H1 (cell line): ENCODE measurements around the gene MXRA8. TPM values are rescaled to one million over a fixed set of nuclear protein-coding genes. Genes with fewer than 3 reads are reported as not detected.

Experiments used
- CTCF ChIA-PET: fragments of 300-600 bp; sonication (Branson Sonifier 250); formaldehyde crosslinking; loops from one replicate; lab custom pipeline; 2021; ENCODE audit not compliant: partially characterized antibody; lab: Charles Lee
- POLR2A ChIA-PET: fragments of 300-600 bp; sonication (Branson Sonifier 250); formaldehyde crosslinking; loops from one replicate; lab custom pipeline; 2021; ENCODE audit warnings: inconsistent platforms; ENCODE audit not compliant: partially characterized antibody; lab: Charles Lee
- DNase-seq, 2 experiments: peaks; one replicate each; pipeline versions ENCODE4 v3.0.0 to v3.0.0-alpha.2; 2010 to 2022; ENCODE audit warnings: low spot score in 2 of 2, low read depth in 1 of 2, mixed read lengths in 1 of 2
- FAIRE-seq: peaks from 2 replicates; lab custom pipeline; 2011; peaks lifted over from hg19 to GRCh38; lab: Jason Lieb, UNC
- H2AFZ ChIP-seq: 2 replicates; pipeline ENCODE4 v1.8.1; 2012; ENCODE audit warnings: low read length, inconsistent platforms
- H2AK5ac ChIP-seq: 2 replicates; pipeline ENCODE4 v1.6.1; 2013; ENCODE audit warnings: low read depth, low read length
- H2BK120ac ChIP-seq: replicated peaks from 2 replicates; pipeline ENCODE3; 2013; ENCODE audit warnings: low read depth, low read length, inconsistent platforms
- H2BK12ac ChIP-seq: 2 replicates; pipeline ENCODE4 v1.6.1; 2013; ENCODE audit warnings: low read depth, low read length
- H2BK15ac ChIP-seq: 2 replicates; pipeline ENCODE4 v1.6.1; 2013; ENCODE audit warnings: low read length
- H2BK20ac ChIP-seq: 2 replicates; pipeline ENCODE4 v1.6.1; 2013; ENCODE audit warnings: low read length
- H2BK5ac ChIP-seq: 2 replicates; pipeline ENCODE4 v1.6.1; 2013; ENCODE audit warnings: low read depth, low read length
- H3K14ac ChIP-seq: 2 replicates; pipeline ENCODE4 v1.6.1; 2013; ENCODE audit warnings: inconsistent platforms; ENCODE audit not compliant: insufficient read length
- H3K18ac ChIP-seq: 2 replicates; pipeline ENCODE4 v1.6.1; 2013; ENCODE audit warnings: low read length; ENCODE audit errors: extremely low read depth
- H3K23ac ChIP-seq: 2 replicates; pipeline ENCODE4 v1.6.1; 2013; ENCODE audit warnings: inconsistent platforms; ENCODE audit not compliant: insufficient read length
- H3K23me2 ChIP-seq: 2 replicates; pipeline ENCODE4 v1.6.1; 2013; ENCODE audit warnings: low read depth, low read length
- H3K27ac ChIP-seq: 2 replicates; pipeline ENCODE4 v1.6.1; 2011; ENCODE audit warnings: low read depth, low read length, inconsistent platforms
- H3K27me3 ChIP-seq, 4 experiments: replicated peaks in 1 of 4; 1 replicate in 1 of 4; 2 replicates in 3 of 4; pipeline versions ENCODE4 v1.6.1 to v1.8.1; 2011 to 2013; ENCODE audit warnings: low read length in 3 of 4, mild to moderate bottlenecking in 3 of 4, inconsistent platforms in 2 of 4, mixed read lengths in 2 of 4, moderate library complexity in 1 of 4; ENCODE audit not compliant: control insufficient read depth in 3 of 4, insufficient read depth in 3 of 4; ENCODE audit errors: extremely low read depth in 1 of 4
- H3K36me3 ChIP-seq, 4 experiments: 2 replicates each; pipeline versions ENCODE4 v1.6.1 to v1.8.1; 2011 to 2013; ENCODE audit warnings: mild to moderate bottlenecking in 4 of 4, low read length in 3 of 4, moderate library complexity in 2 of 4, control low read depth in 1 of 4, inconsistent platforms in 1 of 4; ENCODE audit not compliant: insufficient read depth in 4 of 4, control insufficient read depth in 2 of 4
- H3K4ac ChIP-seq: replicated peaks from 2 replicates; pipeline ENCODE3; 2013; ENCODE audit warnings: low read length, low read depth, mixed read lengths, inconsistent platforms; ENCODE audit not compliant: insufficient read length
- H3K4me1 ChIP-seq, 4 experiments: replicated peaks in 1 of 4; 1 replicate in 1 of 4; 2 replicates in 3 of 4; pipeline versions ENCODE4 v1.6.1 to v1.8.1; 2011 to 2013; ENCODE audit warnings: low read length in 3 of 4, inconsistent platforms in 2 of 4, mixed read lengths in 1 of 4; ENCODE audit not compliant: insufficient read depth in 4 of 4, control insufficient read depth in 3 of 4
- H3K4me2 ChIP-seq, 2 experiments: 2 replicates each; pipeline versions ENCODE4 v1.6.1 to v1.8.1; 2011 to 2013; ENCODE audit warnings: low read depth in 2 of 2, low read length in 2 of 2, control low read depth in 1 of 2, inconsistent platforms in 1 of 2, mild to moderate bottlenecking in 1 of 2; ENCODE audit not compliant: insufficient read depth in 1 of 2
- H3K4me3 ChIP-seq, 4 experiments: fragments of 200-600, 300-600 bp in 1 of 4; sonication (generic), shearing (Covaris generic), sonication (Bioruptor Twin) in 1 of 4; 2 replicates each; pipeline versions ENCODE4 v1.5.1 to v1.8.1; 2011 to 2016; ENCODE audit warnings: low read length in 4 of 4, low read depth in 3 of 4, control low read depth in 2 of 4, inconsistent platforms in 2 of 4, mild to moderate bottlenecking in 2 of 4, mixed read lengths in 1 of 4, moderate library complexity in 1 of 4; ENCODE audit not compliant: insufficient read depth in 2 of 4; ENCODE audit errors: extremely low read depth in 1 of 4
- H3K56ac ChIP-seq: replicated peaks from 2 replicates; pipeline ENCODE3; 2013; ENCODE audit warnings: low read depth, mild to moderate bottlenecking, mixed read lengths, low read length, inconsistent platforms; ENCODE audit not compliant: insufficient read length
- H3K79me1 ChIP-seq: 2 replicates; pipeline ENCODE4 v1.6.1; 2013; ENCODE audit warnings: low read depth, low read length, control low read depth
- H3K79me2 ChIP-seq, 2 experiments: 2 replicates each; pipeline versions ENCODE4 v1.6.1 to v1.8.1; 2012 to 2013; ENCODE audit warnings: low read length in 2 of 2, mild to moderate bottlenecking in 2 of 2, inconsistent platforms in 1 of 2; ENCODE audit not compliant: insufficient read depth in 2 of 2, control insufficient read depth in 1 of 2
- H3K9ac ChIP-seq, 4 experiments: replicated peaks in 1 of 4; 1 replicate in 1 of 4; 2 replicates in 3 of 4; pipeline versions ENCODE4 v1.6.1 to v1.8.1; 2011 to 2013; ENCODE audit warnings: low read depth in 3 of 4, low read length in 3 of 4, control low read depth in 2 of 4, mild to moderate bottlenecking in 2 of 4, moderate library complexity in 2 of 4, inconsistent platforms in 1 of 4; ENCODE audit errors: extremely low read depth in 1 of 4
- H3K9me3 ChIP-seq, 2 experiments: 2 replicates each; pipeline versions ENCODE4 v1.6.1 to v1.8.1; 2012 to 2013; ENCODE audit warnings: mild to moderate bottlenecking in 2 of 2, moderate library complexity in 2 of 2, control low read depth in 1 of 2, inconsistent platforms in 1 of 2, low read depth in 1 of 2, low read length in 1 of 2, mixed read lengths in 1 of 2; ENCODE audit not compliant: insufficient read depth in 2 of 2
- H4K20me1 ChIP-seq, 2 experiments: replicated peaks in 1 of 2; 2 replicates each; pipeline versions ENCODE3 to v1.8.1; 2011 to 2013; ENCODE audit warnings: inconsistent platforms in 2 of 2, low read length in 2 of 2, mild to moderate bottlenecking in 1 of 2; ENCODE audit not compliant: insufficient read depth in 2 of 2, control insufficient read depth in 1 of 2
- H4K5ac ChIP-seq: 2 replicates; pipeline ENCODE4 v1.6.1; 2013; ENCODE audit warnings: low read length, low read depth, mixed read lengths, inconsistent platforms; ENCODE audit not compliant: insufficient read length
- H4K8ac ChIP-seq: 2 replicates; pipeline ENCODE4 v1.8.0; 2013; ENCODE audit warnings: mild to moderate bottlenecking, moderate library complexity, low read length, inconsistent platforms; ENCODE audit not compliant: insufficient read depth; ENCODE audit errors: extremely low read depth
- H4K91ac ChIP-seq: replicated peaks from 2 replicates; pipeline ENCODE3; 2013; ENCODE audit warnings: low read length, mixed read lengths, inconsistent platforms; ENCODE audit not compliant: insufficient read length
- CHD2 ChIP-seq: IDR thresholded peaks from 2 replicates; pipeline ENCODE4 v1.6.1; 2012; ENCODE audit warnings: low read length, improper control_type of control experiment
- MAFK ChIP-seq: IDR thresholded peaks from 2 replicates; pipeline ENCODE4 v1.6.1; 2012; ENCODE audit warnings: low read depth, mild to moderate bottlenecking, improper control_type of control experiment, low read length
- PHF8 ChIP-seq: fragments of 200-600 bp; sonication (generic); conservative IDR thresholded peaks from 2 replicates; pipeline ENCODE4 v1.7.1; 2012; ENCODE audit warnings: low read depth, mild to moderate bottlenecking, inconsistent platforms, low read length, moderate library complexity
- POLR2A ChIP-seq, 2 experiments: IDR thresholded peaks; 1 replicate in 1 of 2; 2 replicates in 1 of 2; pipeline ENCODE4 v1.6.1; 2011; ENCODE audit warnings: low read depth in 2 of 2, low read length in 2 of 2, mild to moderate bottlenecking in 2 of 2; ENCODE audit errors: control extremely low read depth in 1 of 2
- POU5F1 ChIP-seq: IDR thresholded peaks from 2 replicates; pipeline ENCODE4 v1.6.1; 2011; ENCODE audit warnings: low read depth, mild to moderate bottlenecking, low read length, moderate library complexity
- RFX5 ChIP-seq: IDR thresholded peaks from 2 replicates; pipeline ENCODE4 v1.6.1; 2011; ENCODE audit warnings: low read depth, low read length, improper control_type of control experiment, borderline replicate concordance
- SIRT6 ChIP-seq: IDR thresholded peaks from one replicate; pipeline ENCODE4 v1.7.1; 2012; ENCODE audit warnings: low read length, inconsistent platforms
- SP2 ChIP-seq: IDR thresholded peaks from 2 replicates; pipeline ENCODE4 v1.6.1; 2012; ENCODE audit warnings: mild to moderate bottlenecking, low read length, inconsistent platforms
- TAF1 ChIP-seq: IDR thresholded peaks from 2 replicates; pipeline ENCODE4 v1.6.1; 2011; ENCODE audit warnings: mild to moderate bottlenecking, low read depth, low read length
- TAF7 ChIP-seq: optimal IDR thresholded peaks from 2 replicates; pipeline ENCODE3; 2011; ENCODE audit warnings: low read depth, mild to moderate bottlenecking, inconsistent platforms, low read length, moderate library complexity, borderline replicate concordance
- TCF12 ChIP-seq: IDR thresholded peaks from 2 replicates; pipeline ENCODE4 v1.6.1; 2011; ENCODE audit warnings: low read depth, mild to moderate bottlenecking, low read length
- USF2 ChIP-seq: IDR thresholded peaks from 2 replicates; pipeline ENCODE4 v1.6.1; 2011; ENCODE audit warnings: low read length, improper control_type of control experiment
- WGBS, 2 experiments: shearing (Covaris generic) in 1 of 2; methylation state at CpG; one replicate each; pipeline versions ENCODE4 v1.1.6 to v1.1.7; 2013 to 2015; ENCODE audit warnings: low lambda C conversion rate in 2 of 2, mixed read lengths in 2 of 2, inconsistent platforms in 1 of 2, low coverage in 1 of 2, missing lambda C conversion rate in 1 of 2; ENCODE audit not compliant: insufficient replicate concordance in 2 of 2, insufficient coverage in 1 of 2, insufficient read length in 1 of 2; ENCODE audit errors: extremely low coverage in 1 of 2, missing lambda C conversion rate in 1 of 2; 5-methylcytosine and 5-hydroxymethylcytosine counted together
- polyA plus RNA-seq, 7 experiments: library from polyadenylated mRNA; depleted of rRNA in 3 of 7; stranded (reverse) in 5 of 7; unstranded in 2 of 7; fragments of >200 nt in 5 of 7; fragments of 200-250 nt in 2 of 7; gene quantifications; 1 replicate in 5 of 7; 2 replicates in 1 of 7; 4 replicates in 1 of 7; pipeline versions ENCODE4 v1.2.1 to v1.2.3, GENCODE V29; 2011 to 2013; ENCODE audit warnings: missing spikeins in 2 of 7, mixed read lengths in 2 of 7
- total RNA-seq: library from RNA; stranded (reverse); fragmentation: NEBNext Ultra II Directional; extraction: Animal tissue kit (Norgen Biotek cat#: 25700); gene quantifications from 2 replicates; pipeline ENCODE4 v1.2.1, GENCODE V29; 2021
- TF ChIP-seq, protein P1 (sequence below): IDR thresholded peaks from 2 replicates; pipeline ENCODE4 v1.6.1; 2012; ENCODE audit warnings: inconsistent platforms

The MXRA8 gene
- total and polyA plus RNA-seq, 2 of the 8 experiments (the other 6 are each of a cell fraction or from before 2014, with no cell fraction given), result 10.5 to 17.2 TPM

DNA sequence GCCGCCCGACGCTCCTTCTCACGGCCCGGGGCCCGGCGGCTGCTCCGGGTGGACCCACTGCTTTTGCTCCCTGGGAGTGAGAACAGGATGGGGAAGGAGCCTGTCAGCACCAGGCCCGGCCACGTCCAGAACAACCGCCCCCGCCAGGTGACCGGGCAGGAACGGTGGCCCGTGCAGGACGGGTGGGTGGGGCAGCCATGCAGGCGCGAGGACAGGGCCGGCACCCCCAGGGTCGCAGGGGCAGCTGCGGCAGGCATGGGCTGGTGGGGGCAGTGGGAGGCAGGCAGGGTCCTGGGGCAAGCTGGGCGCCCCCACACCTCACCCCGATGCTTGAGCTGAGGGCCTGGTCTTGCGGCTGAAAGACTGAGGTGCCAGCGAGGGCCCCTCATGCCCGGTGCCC lies 21.9 kb downstream of the MXRA8 start:
- DNase-seq (no peak), FAIRE-seq (no peak)
- Histone ChIP-seq H2AK5ac (no peak overlapping the region), H3K18ac (no peak overlapping the region), H3K36me3 (peaks cover 2 to 38% (median 13%) of the 10 kb centered on the region in 4 experiments; a peak in 7 of 8 replicates), H3K27me3 (no peaks in the 10 kb centered on the region; a peak in 1 of 7 replicates), H3K79me2 (no peaks in the 10 kb centered on the region), H4K5ac (no peak overlapping the region), H3K23me2 (no peaks in the 10 kb centered on the region; the same call in 1 of the 2 replicates), H3K79me1 (peaks cover 11% of the 10 kb centered on the region), H3K4me1 (no peaks in the 10 kb centered on the region; a peak in 1 of 7 replicates), H2BK20ac (no peak overlapping the region), H2AFZ (no peak overlapping the region), H3K27ac (no peak overlapping the region), H3K9ac (no peak overlapping the region), H4K8ac (no peak overlapping the region), H3K14ac (no peak overlapping the region), H3K23ac (no peak overlapping the region), H2BK12ac (no peak overlapping the region), H2BK5ac (no peak overlapping the region), H3K4ac (no peak overlapping the region), H3K4me2 (no peak overlapping the region), H4K20me1 (peaks cover 14 to 36% of the 10 kb centered on the region in 2 experiments), H3K4me3 (no peak overlapping the region), H3K56ac (no peak overlapping the region), H2BK120ac (no peak overlapping the region), H4K91ac (no peak overlapping the region), H3K9me3 (peaks cover 0 to 5% of the 10 kb centered on the region in 2 experiments; a peak in 1 of 4 replicates), H2BK15ac (no peak overlapping the region)
- 80% methylated on average over 2 of the region's 26 CpGs; no CpG with 5 or more reads in 1 of the 2 experiments for WGBS, 2 experiments
- CTCF ChIA-PET, result interaction anchor here (1.3 to 3.2 kb wide), 3 partner anchors 9 to 36 kb away, joined by 3 to 13 read pairs (median 3); partner anchors contain the start of gene DVL1
- POLR2A ChIA-PET, result interaction anchor here (0.6 to 9.0 kb wide), 5 partner anchors 9 to 23 kb away, joined by 3 to 134 read pairs (median 12); no protein-coding TSS in a partner anchor
- no peak for TF ChIP-seq SP2
- no peak for TF ChIP-seq RFX5
- no peak for TF ChIP-seq PHF8
- no peak for TF ChIP-seq TAF7
- no peak for TF ChIP-seq MAFK
- TF ChIP-seq POU5F1, result no peak
- TF ChIP-seq USF2, result no peak
- TF ChIP-seq CHD2, result no peak
- no peak for TF ChIP-seq TCF12
- TF ChIP-seq POLR2A (IDR thresholded peaks at IDR 0.05; ENCODE audit: control extremely low read depth in 1 of 2, low read depth in 2 of 2, low read length in 2 of 2), result no peak
- no peak for TF ChIP-seq SIRT6
- TF ChIP-seq, protein P1, sequence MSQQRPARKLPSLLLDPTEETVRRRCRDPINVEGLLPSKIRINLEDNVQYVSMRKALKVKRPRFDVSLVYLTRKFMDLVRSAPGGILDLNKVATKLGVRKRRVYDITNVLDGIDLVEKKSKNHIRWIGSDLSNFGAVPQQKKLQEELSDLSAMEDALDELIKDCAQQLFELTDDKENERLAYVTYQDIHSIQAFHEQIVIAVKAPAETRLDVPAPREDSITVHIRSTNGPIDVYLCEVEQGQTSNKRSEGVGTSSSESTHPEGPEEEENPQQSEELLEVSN, result no peak
- no peak for TF ChIP-seq TAF1
